PC-3 (cell line): Measurements from ENCODE around the gene GALNT2.

Source experiments
- EZH2phosphoT487 ChIP-seq: fragments of 300-600 bp; sonication (generic); IDR thresholded peaks from 2 replicates; pipeline ENCODE4 v1.6.1; 2018; ENCODE audit warnings: mild to moderate bottlenecking, antibody characterized with exemption, low read length, borderline replicate concordance
- TF ChIP-seq, protein P1 (sequence below): fragments of 300-600 bp; sonication (generic); conservative IDR thresholded peaks from 2 replicates; pipeline ENCODE4 v1.5.1; 2017; ENCODE audit warnings: antibody characterized with exemption, low read depth, mild to moderate bottlenecking, low read length

DNA sequence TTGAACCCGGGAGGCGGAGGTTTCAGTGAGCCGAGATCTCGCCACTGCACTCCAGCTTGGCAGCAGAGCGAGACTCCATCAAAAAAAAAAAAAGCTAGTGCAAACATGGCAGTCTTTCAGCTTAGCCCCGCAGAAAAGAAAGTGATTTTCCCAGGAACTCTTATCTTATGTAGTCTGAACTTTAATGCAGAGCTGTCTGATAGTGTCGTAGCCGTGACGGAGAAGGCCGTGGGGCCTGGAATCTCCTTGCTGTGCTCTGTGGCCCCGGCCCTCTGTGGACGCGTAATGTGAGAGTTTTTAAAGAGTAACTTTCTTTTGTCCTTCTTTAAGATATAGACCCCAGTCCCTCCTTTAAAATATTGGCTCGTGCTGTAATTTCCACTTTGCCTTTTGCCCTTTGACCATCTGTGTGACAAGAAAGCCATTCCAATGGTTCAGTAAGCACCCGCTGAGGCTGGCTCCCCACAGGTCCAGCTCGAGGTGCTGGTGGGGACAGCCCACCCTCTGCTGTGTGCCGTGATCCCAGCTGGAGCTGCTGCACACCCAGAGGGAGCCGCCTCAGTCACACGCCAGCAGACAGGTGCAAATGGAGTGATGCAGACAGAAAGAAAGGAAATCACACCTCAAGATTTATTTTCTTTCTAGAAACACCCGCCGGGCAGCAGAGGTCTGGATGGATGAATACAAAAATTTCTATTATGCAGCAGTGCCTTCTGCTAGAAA is 195.1 kb downstream of the GALNT2 start:
- TF ChIP-seq, protein P1, sequence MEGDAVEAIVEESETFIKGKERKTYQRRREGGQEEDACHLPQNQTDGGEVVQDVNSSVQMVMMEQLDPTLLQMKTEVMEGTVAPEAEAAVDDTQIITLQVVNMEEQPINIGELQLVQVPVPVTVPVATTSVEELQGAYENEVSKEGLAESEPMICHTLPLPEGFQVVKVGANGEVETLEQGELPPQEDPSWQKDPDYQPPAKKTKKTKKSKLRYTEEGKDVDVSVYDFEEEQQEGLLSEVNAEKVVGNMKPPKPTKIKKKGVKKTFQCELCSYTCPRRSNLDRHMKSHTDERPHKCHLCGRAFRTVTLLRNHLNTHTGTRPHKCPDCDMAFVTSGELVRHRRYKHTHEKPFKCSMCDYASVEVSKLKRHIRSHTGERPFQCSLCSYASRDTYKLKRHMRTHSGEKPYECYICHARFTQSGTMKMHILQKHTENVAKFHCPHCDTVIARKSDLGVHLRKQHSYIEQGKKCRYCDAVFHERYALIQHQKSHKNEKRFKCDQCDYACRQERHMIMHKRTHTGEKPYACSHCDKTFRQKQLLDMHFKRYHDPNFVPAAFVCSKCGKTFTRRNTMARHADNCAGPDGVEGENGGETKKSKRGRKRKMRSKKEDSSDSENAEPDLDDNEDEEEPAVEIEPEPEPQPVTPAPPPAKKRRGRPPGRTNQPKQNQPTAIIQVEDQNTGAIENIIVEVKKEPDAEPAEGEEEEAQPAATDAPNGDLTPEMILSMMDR, result no peak
- no peak for TF ChIP-seq EZH2phosphoT487
